A673 (cell line): ENCODE data around the gene RIMS4.

ENCODE experiments used
- EZH2 ChIP-seq: fragments of 200-600 bp; sonication (generic); IDR thresholded peaks from 2 replicates; pipeline ENCODE4 v1.6.1; 2017; ENCODE audit warnings: borderline replicate concordance, low read depth, mild to moderate bottlenecking, mixed read lengths, antibody characterized with exemption, low read length; ENCODE audit not compliant: poor library complexity, severe bottlenecking
- TF ChIP-seq, protein P1 (sequence below): fragments of 300-800, 200-600 bp; sonication (generic); conservative IDR thresholded peaks from 2 replicates; pipeline ENCODE4 v1.5.1; 2017; ENCODE audit warnings: low read depth, mild to moderate bottlenecking, antibody characterized with exemption, low read length, moderate library complexity, mixed read lengths

DNA sequence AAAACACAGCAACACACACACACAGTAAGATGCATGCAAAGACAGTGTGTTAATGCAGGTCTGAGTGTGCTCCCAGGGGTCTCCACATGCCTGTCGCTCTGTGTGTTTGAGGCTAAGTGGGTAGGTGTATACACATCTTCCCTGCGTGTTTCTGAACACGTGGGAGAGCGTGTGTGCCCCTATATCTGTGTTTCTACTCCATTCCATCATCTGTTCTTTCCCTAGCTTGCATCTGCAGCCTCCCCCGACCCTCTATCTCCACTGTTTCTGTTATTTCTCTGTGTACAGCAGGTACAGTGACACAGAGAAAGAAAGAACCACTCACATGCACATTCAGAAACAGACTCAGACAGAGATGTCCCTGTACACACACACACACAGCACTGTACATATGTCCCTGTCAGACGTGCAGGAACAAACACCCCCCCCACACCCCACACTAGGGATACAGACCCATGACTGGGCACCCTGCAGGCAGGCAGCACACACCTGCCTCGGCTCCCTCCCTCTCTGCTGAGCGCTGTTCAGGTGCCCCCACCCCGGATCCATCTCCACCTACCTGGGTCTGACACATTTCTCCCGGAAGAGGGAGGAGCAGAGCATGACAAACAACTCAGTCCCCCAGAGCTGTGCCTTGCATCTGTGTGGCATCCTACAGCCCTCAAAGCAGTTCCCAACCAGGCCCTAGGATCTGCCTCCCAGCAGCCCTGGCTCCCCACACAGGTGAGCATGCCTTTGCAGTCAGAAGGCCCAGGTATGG is 37.1 kb downstream of the RIMS4 start:
- TF ChIP-seq, protein P1, sequence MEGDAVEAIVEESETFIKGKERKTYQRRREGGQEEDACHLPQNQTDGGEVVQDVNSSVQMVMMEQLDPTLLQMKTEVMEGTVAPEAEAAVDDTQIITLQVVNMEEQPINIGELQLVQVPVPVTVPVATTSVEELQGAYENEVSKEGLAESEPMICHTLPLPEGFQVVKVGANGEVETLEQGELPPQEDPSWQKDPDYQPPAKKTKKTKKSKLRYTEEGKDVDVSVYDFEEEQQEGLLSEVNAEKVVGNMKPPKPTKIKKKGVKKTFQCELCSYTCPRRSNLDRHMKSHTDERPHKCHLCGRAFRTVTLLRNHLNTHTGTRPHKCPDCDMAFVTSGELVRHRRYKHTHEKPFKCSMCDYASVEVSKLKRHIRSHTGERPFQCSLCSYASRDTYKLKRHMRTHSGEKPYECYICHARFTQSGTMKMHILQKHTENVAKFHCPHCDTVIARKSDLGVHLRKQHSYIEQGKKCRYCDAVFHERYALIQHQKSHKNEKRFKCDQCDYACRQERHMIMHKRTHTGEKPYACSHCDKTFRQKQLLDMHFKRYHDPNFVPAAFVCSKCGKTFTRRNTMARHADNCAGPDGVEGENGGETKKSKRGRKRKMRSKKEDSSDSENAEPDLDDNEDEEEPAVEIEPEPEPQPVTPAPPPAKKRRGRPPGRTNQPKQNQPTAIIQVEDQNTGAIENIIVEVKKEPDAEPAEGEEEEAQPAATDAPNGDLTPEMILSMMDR = no peak
- TF ChIP-seq EZH2 = no peak
